Right forelimb (tissue), 1 donor: ENCODE results near the gene OR51V1.
"Not testable (repeated sequence)": the region's sequence is repeated elsewhere in the genome, so short reads cannot be mapped to it uniquely, and the experiment has no call there.

Experiments
- DNase-seq: peaks from one replicate; pipeline ENCODE4 v3.0.0-alpha.2; 2018

Gene OR51V1

DNA sequence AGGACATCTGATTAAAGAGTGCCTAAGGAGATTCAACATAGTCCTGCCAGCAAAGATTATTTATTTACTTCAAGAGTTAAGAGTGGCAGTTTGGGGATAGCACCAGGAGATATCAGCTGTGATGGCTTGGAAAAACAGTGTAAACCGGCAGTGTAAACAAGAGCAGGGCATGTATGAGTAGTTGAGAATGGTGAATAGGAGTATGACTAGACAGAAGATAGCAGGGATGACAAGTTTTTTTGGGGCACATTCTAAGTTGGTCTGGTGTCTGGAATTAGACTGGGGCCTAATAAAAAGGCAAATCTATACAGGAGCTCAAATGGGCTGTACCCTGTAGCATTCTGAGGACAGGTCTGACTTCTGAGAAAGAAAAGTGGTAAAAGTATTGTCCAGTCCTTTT is 39.4 kb downstream of the OR51V1 start:
- not testable (repeated sequence) for DNase-seq

GRCh38 chr11:5160217-5160616 is 40.3 kb downstream of the OR51V1 start:
- DNase-seq = not testable (repeated sequence)

DNA sequence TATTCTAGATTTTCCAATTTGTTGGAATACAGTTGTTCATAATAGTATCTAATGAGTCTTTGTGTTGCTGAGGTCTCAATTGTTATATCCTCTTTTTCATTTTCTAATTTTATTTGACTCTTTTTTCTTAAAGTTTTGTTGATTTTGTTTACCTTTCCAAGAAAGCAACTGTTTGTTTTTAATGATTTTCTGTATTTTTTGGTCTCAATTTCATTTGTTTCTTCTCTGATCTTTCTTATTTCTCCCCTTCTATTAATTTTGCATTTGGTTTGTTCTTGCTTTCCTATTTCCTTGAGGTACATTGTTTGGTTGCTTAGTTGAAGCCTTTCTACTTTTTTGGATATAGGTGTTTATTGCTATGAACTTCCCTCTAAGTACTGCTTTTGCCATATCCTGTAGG is 40.7 kb downstream of the OR51V1 start:
- DNase-seq = no peak

GRCh38 chr11:5154657-5155056 is 45.8 kb downstream of the OR51V1 start, which contains the start of gene OR52A1:
OR52A1 (minus strand) TSS chr11:5154757; CDS start chr11:5152369, 2,388 bp downstream.
- no peak for DNase-seq

DNA sequence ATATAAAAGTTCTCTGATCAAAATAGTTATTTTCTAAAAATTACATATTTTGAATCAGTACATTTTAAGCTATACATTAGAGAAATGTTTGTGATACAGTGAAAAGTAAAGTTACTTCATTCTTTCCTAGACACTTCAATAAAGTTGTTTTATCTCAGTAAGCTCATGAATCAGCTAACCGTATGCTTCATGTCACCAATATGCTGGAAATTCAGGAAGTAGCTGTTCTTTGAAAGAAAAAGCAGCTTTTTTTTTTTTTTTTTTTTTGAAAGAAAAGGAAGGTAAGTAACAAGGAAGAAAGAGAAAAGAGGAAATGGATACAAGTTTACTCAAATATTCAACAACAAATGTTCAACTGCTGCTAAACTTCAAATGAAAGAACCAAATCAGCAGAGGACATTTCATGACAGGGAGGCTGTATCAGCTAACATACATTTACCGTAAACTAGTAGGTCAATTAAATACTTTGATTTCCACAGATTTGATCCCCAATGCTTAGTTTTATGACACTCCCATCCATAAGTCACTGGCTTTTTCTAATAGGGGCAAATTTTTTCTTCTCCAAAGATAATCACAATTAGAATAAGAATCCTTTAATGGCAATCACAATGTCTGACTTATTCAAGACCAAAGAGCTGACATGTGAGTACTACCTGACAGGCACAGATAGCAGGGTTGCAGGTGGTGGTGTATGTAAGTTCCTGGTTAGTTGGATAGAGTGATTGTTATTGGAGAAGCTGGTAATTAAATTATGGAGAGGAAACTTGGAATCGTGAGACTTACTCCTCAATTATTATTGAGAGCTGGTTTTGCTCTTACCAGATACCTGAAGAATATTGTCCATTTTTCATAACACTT is 46.7 kb downstream of the OR51V1 start:
- DNase-seq = no peak

GRCh38 chr11:5151713-5152153 is 48.7 kb downstream of the OR51V1 start:
- no peak for DNase-seq
